Measurements from ENCODE around the gene NCL.
A peak's percentile ranks its signal among the peaks of the same experiment; 100 is the strongest.
"Not testable (repeated sequence)": the region's sequence is repeated elsewhere in the genome, so short reads cannot be mapped to it uniquely, and the experiment has no call there.

Gene NCL

GRCh38 chr2:231429901-231430300 is 34.4 kb downstream of the NCL start:
- no peak for DNase-seq

GRCh38 chr2:231429152-231429551 is 35.1 kb downstream of the NCL start:
- DNase-seq: no peak

GRCh38 chr2:231427116-231427515 is 37.2 kb downstream of the NCL start:
- no peak for DNase-seq

GRCh38 chr2:231425811-231426703 is 38.2 kb downstream of the NCL start:
- no peak for DNase-seq

DNA sequence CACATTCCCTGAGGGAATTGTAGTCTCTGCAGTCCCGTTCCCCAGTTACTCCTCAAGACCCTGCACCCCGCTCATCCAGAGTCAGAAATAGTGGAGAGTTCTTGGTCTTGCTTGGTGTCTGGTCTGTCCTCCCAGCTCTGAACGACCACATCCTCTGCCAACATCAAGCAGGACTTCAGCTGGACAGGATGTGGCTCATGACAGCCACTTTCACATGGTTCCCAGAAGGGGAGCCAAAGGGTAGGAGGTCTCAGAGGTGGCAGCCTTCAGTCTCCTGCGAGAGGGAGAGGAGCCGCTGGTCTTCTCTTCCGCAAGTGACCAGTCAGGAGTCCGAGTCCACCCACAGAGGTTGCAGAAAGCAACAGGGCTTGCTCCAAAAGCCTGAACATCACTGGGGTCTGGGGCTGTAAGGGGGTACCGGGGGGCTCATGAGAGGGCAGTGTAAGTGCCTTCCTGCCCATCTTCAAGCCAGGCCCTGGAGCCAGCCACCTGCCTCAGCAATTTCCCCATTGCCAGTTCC is 38.9 kb downstream of the NCL start:
- DNase-seq: no peak

- DNase-seq: no peak
Measured at GRCh38 chr2:231423176-231423575, 41.1 kb downstream of the NCL start.

DNA sequence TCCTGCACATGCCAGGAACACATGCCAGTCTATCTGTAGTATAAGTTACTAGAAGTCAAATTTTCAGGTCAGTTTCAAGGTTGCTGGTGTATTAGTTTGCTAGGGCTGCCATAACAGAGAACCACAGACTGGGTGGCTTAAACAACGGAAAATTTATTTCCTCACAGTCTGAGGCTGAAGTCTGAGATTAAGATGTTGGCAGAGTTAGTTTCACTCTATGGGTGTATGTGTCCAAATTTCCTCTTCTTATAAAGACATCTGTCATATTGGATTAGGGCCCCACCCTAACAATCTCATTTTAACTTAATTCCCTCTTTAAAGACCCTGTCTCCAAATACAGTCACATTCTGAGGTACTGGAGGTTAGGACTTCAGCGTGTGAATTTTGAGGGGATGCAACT is 42.2 kb downstream of the NCL start:
- DNase-seq: no peak

DNA sequence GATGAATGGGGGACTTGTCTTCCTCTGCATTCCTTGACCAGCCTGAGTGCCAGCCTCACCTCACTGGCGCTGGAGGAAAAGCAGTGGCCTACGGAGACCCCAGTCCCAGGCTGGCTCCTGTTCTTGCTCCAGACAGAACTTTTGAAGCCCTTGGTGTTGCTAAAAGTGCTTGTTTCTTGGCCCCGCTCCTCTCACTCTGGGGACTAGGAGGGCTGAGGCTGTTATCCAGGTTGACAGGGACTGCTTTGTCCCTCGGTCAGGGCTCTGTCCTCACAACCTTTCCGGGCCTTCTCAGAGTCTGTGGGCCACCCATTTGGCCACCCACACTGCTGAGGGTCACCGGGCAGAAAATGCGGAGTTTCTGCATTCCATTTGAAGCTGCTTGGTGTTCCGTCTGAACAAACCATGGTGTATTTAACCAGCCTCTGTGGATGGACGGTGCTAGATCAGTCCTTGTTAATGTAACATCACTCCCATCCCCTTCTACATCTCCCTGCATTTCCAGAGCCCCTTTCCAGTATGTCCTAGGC is 43.2 kb downstream of the NCL start:
- no peak for DNase-seq

GRCh38 chr2:231418820-231419640 is 45.3 kb downstream of the NCL start:
- DNase-seq: no peak

GRCh38 chr2:231415029-231415428 is 49.3 kb downstream of the NCL start:
- DNase-seq: no peak

DNA sequence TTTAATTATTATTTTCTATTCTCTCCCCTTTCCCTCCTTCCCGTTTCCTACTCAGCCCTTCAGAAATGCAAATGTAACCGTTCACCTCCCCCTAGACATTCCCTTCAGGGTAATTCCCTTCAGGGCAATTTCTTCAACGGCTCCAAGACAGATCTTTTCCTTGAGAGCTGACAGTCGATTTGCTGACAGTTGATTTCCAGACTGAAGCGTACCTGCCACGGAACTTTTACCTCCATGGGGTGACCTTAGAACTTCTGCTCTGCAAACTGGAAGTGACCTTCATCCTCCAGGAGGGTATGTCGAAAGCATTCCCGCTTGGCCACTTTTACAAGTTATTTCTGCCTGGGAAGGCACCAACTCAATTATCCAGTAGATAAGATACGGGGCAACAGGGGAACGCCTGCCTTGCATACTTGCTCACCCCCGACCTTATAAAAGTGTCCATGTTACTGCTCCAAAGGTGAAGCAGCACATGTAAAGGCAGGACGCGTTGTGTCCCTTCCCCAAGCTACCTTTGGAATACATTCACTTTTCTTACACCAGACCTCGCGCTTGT is 50.3 kb downstream of the NCL start:
- DNase-seq: no peak

GRCh38 chr2:231413456-231413855 is 50.8 kb downstream of the NCL start:
- DNase-seq: peak; percentile 7

DNA sequence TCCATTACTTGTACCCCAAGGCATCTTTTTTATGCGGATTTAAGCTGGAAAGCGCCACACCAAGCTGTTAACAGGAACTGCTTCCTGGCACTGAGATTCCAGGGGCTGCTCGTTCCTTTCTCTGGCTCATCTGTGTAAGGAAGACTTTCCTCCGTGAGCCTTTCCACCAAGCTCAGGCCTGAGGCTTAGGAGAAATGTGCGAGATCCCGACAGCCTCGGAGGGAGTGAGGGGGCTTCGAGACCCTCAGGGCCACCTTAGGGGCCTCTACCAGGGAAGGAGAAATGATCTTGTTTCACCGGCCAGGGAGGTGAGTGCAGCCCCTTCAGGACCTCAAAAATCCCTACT is 51.7 kb downstream of the NCL start:
- DNase-seq: no peak

DNA sequence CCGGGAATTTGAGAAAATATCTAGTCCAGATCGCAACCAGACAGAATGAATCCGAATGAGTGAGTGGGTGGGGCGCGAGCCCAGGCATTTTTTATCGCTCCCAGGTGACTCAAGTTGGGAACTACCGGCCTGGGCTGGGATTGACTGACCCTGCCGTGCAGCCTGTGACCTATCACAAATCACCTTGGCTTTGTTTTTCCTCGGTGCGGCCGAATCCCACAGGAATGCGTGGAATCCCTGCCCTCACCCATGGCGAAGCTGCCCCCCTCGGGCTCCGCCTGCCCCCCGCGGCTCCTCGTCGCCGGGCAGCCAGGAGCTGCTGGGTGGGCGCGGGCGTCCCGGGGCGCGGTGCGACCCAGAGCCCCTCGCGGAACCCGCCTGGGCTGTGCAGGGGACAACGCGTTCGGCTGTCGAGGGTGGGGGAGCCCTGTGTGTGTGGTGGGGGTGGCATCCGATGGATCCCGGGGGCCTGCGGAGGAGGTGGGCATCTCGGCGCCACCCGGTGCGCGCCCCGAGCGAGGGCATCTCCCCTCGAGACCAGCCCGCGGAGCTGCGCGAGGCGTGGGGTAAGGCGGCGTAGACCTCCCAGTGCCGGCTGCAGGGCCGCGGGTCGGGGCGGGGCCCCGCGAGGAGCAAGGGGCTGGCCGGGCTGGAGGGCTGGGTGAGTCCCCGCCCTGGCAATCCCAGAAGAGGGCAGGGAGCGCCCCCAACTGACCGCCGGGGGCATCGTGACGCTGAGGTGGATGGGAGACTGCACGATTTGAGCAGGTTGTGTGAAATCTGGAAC is 52.3 kb downstream of the NCL start:
- peak; percentile 72 for DNase-seq

- DNase-seq: no peak
Measured at GRCh38 chr2:231411237-231411636, 53.0 kb downstream of the NCL start.

DNA sequence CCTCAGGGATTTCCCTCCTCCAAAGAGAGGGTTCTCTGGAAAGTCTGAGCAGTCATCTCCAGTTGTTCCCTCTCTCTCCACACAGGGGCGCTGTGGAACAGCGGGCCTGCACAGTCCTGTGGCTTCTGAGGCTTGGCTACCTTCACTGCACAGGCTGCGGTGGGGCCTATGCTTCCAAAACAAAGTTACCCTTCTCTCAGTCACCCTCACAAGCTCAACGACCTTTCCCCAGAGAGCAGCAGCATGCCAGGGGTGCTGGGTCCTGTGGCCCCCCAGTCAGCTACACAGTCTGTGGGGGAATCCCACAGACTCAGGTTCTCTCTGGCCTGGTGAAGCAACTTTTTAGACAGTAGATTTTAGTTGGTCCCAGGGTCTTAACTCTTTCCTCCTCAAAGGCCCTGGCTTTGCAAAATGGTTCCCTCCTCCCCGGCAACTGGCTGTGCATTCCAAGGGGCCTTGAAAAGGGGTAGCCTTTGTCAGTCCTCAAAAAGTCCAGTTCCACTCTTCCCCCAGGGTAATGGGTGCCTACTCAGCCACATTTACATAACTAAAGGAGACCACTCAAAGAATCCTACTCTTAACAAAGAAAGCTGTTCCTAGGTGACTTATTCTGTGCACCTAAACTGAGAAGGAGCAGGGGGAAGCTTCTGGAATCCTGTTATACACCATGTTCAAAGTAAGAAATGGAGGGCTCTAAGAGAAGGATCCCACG is 53.8 kb downstream of the NCL start:
- DNase-seq: no peak

- DNase-seq: no peak
Measured at GRCh38 chr2:231409776-231410175, 54.5 kb downstream of the NCL start.

DNA sequence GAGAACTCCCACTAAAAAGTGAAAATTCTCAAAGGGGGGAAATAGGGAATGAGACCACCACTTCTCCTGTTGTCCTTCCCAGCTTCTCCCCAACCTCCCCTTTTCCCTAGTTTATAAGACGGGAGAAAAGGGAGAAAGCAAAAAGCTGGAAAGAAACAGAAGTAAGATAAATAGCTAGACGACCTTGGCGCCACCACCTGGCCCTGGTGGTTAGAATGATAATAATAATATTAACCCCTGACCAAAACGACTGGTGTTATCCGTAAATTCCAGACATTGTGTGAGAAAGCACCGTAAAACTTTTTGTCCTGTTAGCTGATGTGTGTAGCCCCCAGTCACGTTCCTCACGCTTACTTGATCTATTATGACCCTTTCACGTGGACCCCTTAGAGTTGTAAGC is 56.0 kb downstream of the NCL start:
- not testable (repeated sequence) for DNase-seq

- DNase-seq: not testable (repeated sequence)
Measured at GRCh38 chr2:231407686-231408085, 56.6 kb downstream of the NCL start.

- DNase-seq: not testable (repeated sequence)
Measured at GRCh38 chr2:231405601-231406367, 58.5 kb downstream of the NCL start.

DNA sequence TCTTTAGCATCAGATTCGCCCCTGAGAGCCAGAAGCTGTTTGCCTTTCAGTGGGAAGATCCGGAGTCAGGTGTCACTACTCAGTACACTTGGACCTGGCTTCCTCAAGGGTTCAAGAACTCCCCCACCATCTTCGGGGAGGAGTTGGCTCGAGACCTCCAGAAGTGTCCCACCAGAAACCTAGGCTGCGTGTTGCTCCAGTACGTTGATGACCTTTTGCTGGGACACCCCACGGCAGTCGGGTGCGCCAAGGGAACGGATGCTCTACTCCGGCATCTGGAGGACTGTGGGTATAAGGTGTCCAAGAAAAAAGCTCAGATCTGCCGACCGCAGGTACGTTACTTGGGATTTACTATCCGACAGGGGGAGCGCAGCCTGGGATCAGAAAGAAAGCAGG is 60.1 kb downstream of the NCL start:
- not testable (repeated sequence) for DNase-seq

All from NCI-H2227 treated with DMSO at 0.1 percent for 48 hours (cell line).